CD4-positive, CD25-positive, alpha-beta regulatory T cell (primary cell): ENCODE data around the gene CARNS1. TPM values are rescaled to one million over a fixed set of nuclear protein-coding genes. Genes with fewer than 3 reads are reported as not detected.

Experiments
- ATAC-seq, 2 donors: fragments of 150-1000 bp; cut with Tn5 transposase; one replicate each; pipeline ENCODE4 v1.10.0; 2021; ENCODE audit warnings: low read depth in 2 of 2, moderate number of reproducible peaks in 2 of 2, moderate library complexity in 1 of 2
- DNase-seq, 3 donors: peaks; one replicate each; pipeline versions ENCODE4 v3.0.0 to v3.0.0-alpha.2; 2012 to 2022; ENCODE audit warnings: mixed read lengths in 1 of 3
- H3K27ac ChIP-seq: one replicate; pipeline ENCODE4 v1.7.0; 2013; ENCODE audit warnings: mild to moderate bottlenecking, low read length; ENCODE audit not compliant: insufficient read depth, poor library complexity, severe bottlenecking
- H3K27me3 ChIP-seq: one replicate; pipeline ENCODE4 v1.7.0; 2013; ENCODE audit warnings: low read length; ENCODE audit not compliant: control insufficient read depth, insufficient read depth
- H3K36me3 ChIP-seq: one replicate; pipeline ENCODE4 v1.7.0; 2013; ENCODE audit warnings: mild to moderate bottlenecking, low read length, moderate library complexity; ENCODE audit not compliant: control insufficient read depth, insufficient read depth
- H3K4me1 ChIP-seq: 2 replicates; pipeline ENCODE4 v1.7.0; 2013; ENCODE audit warnings: mild to moderate bottlenecking, low read length; ENCODE audit not compliant: insufficient read depth, control insufficient read depth, poor library complexity, severe bottlenecking
- H3K4me3 ChIP-seq: one replicate; pipeline ENCODE4 v1.7.0; 2013; ENCODE audit warnings: low read depth, mild to moderate bottlenecking, low read length, moderate library complexity
- H3K9me3 ChIP-seq, 2 experiments: 1 replicate in 1 of 2; 2 replicates in 1 of 2; pipeline ENCODE4 v1.7.0; 2013; ENCODE audit warnings: low read length in 2 of 2, mild to moderate bottlenecking in 1 of 2, moderate library complexity in 1 of 2; ENCODE audit not compliant: control insufficient read depth in 2 of 2
- H3K27ac Mint-ChIP-seq, 3 donors: one replicate each; pipeline ENCODE4 v1.8.0; 2020 to 2022; ENCODE audit warnings: mild to moderate bottlenecking in 3 of 3, mixed read lengths in 3 of 3, moderate library complexity in 2 of 3
- H3K27me3 Mint-ChIP-seq: one replicate; pipeline ENCODE4 v1.8.0; 2022; ENCODE audit warnings: mild to moderate bottlenecking, mixed read lengths
- H3K36me3 Mint-ChIP-seq: one replicate; pipeline ENCODE4 v1.8.0; 2020; ENCODE audit warnings: mixed read lengths
- H3K4me1 Mint-ChIP-seq, 4 donors: one replicate each; pipeline ENCODE4 v1.8.0; 2020 to 2022; ENCODE audit warnings: mixed read lengths in 4 of 4, mild to moderate bottlenecking in 1 of 4
- H3K4me3 Mint-ChIP-seq, 4 donors: one replicate each; pipeline ENCODE4 v1.8.0; 2020 to 2022; ENCODE audit warnings: mild to moderate bottlenecking in 4 of 4, mixed read lengths in 4 of 4, moderate library complexity in 3 of 4
- H3K9me3 Mint-ChIP-seq, 7 donors: one replicate each; pipeline ENCODE4 v1.8.0; 2020 to 2022; ENCODE audit warnings: mixed read lengths in 7 of 7, mild to moderate bottlenecking in 3 of 7, moderate library complexity in 2 of 7
- polyA plus RNA-seq, 4 donors: library from polyadenylated mRNA; unstranded; fragments of 300-500 nt; fragmentation: Illumina TruSeq; gene quantifications; one replicate each; pipeline ENCODE4 v1.2.3, GENCODE V29; 2021
- total RNA-seq: library from RNA; stranded (reverse); gene quantifications from one replicate; pipeline ENCODE4 v1.2.3, GENCODE V29; 2022

Gene CARNS1
- total and polyA plus RNA-seq, 5 donors from 2014 or later = 0.63 to 7.8 (median 1.3) TPM

GRCh38 chr11:67418476-67419281, 3.2 kb downstream of the CARNS1 start:
- no peaks in the 10 kb centered on the region for H3K36me3 Mint-ChIP-seq
- ATAC-seq = peak in 1 of 2 donors; percentile 4

GRCh38 chr11:67419325-67420049, 4.0 kb downstream of the CARNS1 start:
- DNase-seq (no peak), ATAC-seq (no peak)
- Histone ChIP-seq H3K4me3 (peak overlapping the region; percentile 37), H3K4me1 (peaks cover 69% of the 10 kb centered on the region), H3K27me3 (no peaks in the 10 kb centered on the region), H3K36me3 (no peaks in the 10 kb centered on the region), H3K9me3 (no peaks in the 10 kb centered on the region), H3K27ac (peak overlapping the region; percentile 79)
- Mint-ChIP-seq H3K4me3 (peak overlapping the region; percentile 85 to 93 (median 88)), H3K9me3 (no peaks in the 10 kb centered on the region), H3K4me1 (peaks cover 4 to 69% (median 25%) of the 10 kb centered on the region in 4 donors), H3K36me3 (no peaks in the 10 kb centered on the region), H3K27me3 (no peaks in the 10 kb centered on the region), H3K27ac (peak overlapping the region; percentile 74 to 95 (median 93))

More at GRCh38 chr11:67418476-67419281, 3.2 kb downstream of the CARNS1 start:
- peak overlapping the region; percentile 85 to 89 (median 88) for H3K4me3 Mint-ChIP-seq
- H3K36me3 ChIP-seq = no peaks in the 10 kb centered on the region
- H3K27ac Mint-ChIP-seq = peak overlapping the region; percentile 74 to 95 (median 93)
- H3K4me1 ChIP-seq = peaks cover 71% of the 10 kb centered on the region
- peak in 2 of 3 donors; percentile 57 to 74 for DNase-seq
- peak overlapping the region; percentile 79 for H3K27ac ChIP-seq
- H3K4me1 Mint-ChIP-seq = peaks cover 4 to 72% (median 26%) of the 10 kb centered on the region in 4 donors
- peak overlapping the region; percentile 32 for H3K4me3 ChIP-seq
- H3K9me3 ChIP-seq = no peaks in the 10 kb centered on the region
- no peaks in the 10 kb centered on the region for H3K27me3 ChIP-seq
- no peaks in the 10 kb centered on the region for H3K9me3 Mint-ChIP-seq
- H3K27me3 Mint-ChIP-seq = no peaks in the 10 kb centered on the region

- Mint-ChIP-seq H3K4me3 (peak overlapping the region; percentile 85 to 93 (median 88)), H3K27ac (peak overlapping the region; percentile 60 to 93 (median 74)), H3K4me1 (peaks cover 4 to 68% (median 26%) of the 10 kb centered on the region in 4 donors), H3K27me3 (no peaks in the 10 kb centered on the region), H3K9me3 (no peaks in the 10 kb centered on the region), H3K36me3 (no peaks in the 10 kb centered on the region)
- Histone ChIP-seq H3K9me3 (no peaks in the 10 kb centered on the region), H3K4me3 (peak overlapping the region; percentile 37), H3K4me1 (peaks cover 63% of the 10 kb centered on the region), H3K27me3 (no peaks in the 10 kb centered on the region), H3K27ac (peak overlapping the region; percentile 79), H3K36me3 (no peaks in the 10 kb centered on the region)
- no peak for DNase-seq
- no peak for ATAC-seq
Observed at GRCh38 chr11:67420147-67420645, 4.7 kb downstream of the CARNS1 start.

- Histone ChIP-seq H3K27ac (peak overlapping the region; percentile 79), H3K36me3 (no peaks in the 10 kb centered on the region), H3K9me3 (no peaks in the 10 kb centered on the region), H3K27me3 (no peaks in the 10 kb centered on the region), H3K4me3 (no peak overlapping the region), H3K4me1 (peaks cover 60% of the 10 kb centered on the region)
- Mint-ChIP-seq H3K36me3 (no peaks in the 10 kb centered on the region), H3K4me1 (peaks cover 4 to 72% (median 25%) of the 10 kb centered on the region in 4 donors), H3K27me3 (no peaks in the 10 kb centered on the region), H3K9me3 (no peaks in the 10 kb centered on the region), H3K4me3 (peak overlapping the region; percentile 85 to 93 (median 88)), H3K27ac (peak overlapping the region; percentile 82 to 97 (median 86))
- DNase-seq (peak; percentile 95 to 98 (median 97)), ATAC-seq (peak; percentile 81 to 85)
Observed at GRCh38 chr11:67420646-67421429, 5.4 kb downstream of the CARNS1 start.

GRCh38 chr11:67421430-67422031, 6.1 kb downstream of the CARNS1 start:
- Histone ChIP-seq H3K36me3 (no peaks in the 10 kb centered on the region), H3K27me3 (no peaks in the 10 kb centered on the region), H3K9me3 (no peaks in the 10 kb centered on the region), H3K4me3 (no peak overlapping the region), H3K27ac (peak overlapping the region; percentile 79), H3K4me1 (peaks cover 53% of the 10 kb centered on the region)
- no peaks in the 10 kb centered on the region for H3K36me3 Mint-ChIP-seq
- H3K9me3 Mint-ChIP-seq = no peaks in the 10 kb centered on the region
- H3K4me3 Mint-ChIP-seq = peak overlapping the region; percentile 75 to 93 (median 82)
- H3K27ac Mint-ChIP-seq = peak overlapping the region; percentile 82 to 97 (median 86)
- peaks cover 4 to 68% (median 19%) of the 10 kb centered on the region in 4 donors for H3K4me1 Mint-ChIP-seq
- no peaks in the 10 kb centered on the region for H3K27me3 Mint-ChIP-seq
- DNase-seq = no peak
- no peak for ATAC-seq

GRCh38 chr11:67422891-67423290, 7.4 kb downstream of the CARNS1 start:
- DNase-seq (no peak), ATAC-seq (no peak)
- Histone ChIP-seq H3K27me3 (no peaks in the 10 kb centered on the region), H3K36me3 (no peaks in the 10 kb centered on the region), H3K4me1 (peaks cover 46% of the 10 kb centered on the region), H3K4me3 (no peak overlapping the region), H3K27ac (no peak overlapping the region), H3K9me3 (no peaks in the 10 kb centered on the region)
- peak overlapping the region in 2 of 3 donors; percentile 41 to 95 for H3K27ac Mint-ChIP-seq
- peaks cover under 1 to 66% (median 17%) of the 10 kb centered on the region in 4 donors for H3K4me1 Mint-ChIP-seq
- no peaks in the 10 kb centered on the region for H3K36me3 Mint-ChIP-seq
- peaks cover 2% of the 10 kb centered on the region for H3K27me3 Mint-ChIP-seq
- H3K9me3 Mint-ChIP-seq = no peaks in the 10 kb centered on the region
- H3K4me3 Mint-ChIP-seq = peak overlapping the region in 2 of 4 donors; percentile 52 to 75

GRCh38 chr11:67423466-67423865, 8.0 kb downstream of the CARNS1 start:
- Mint-ChIP-seq H3K27me3 (peaks cover 6% of the 10 kb centered on the region), H3K36me3 (no peaks in the 10 kb centered on the region), H3K4me3 (peak overlapping the region in 1 of 4 donors; percentile 52), H3K4me1 (peaks cover 5 to 65% (median 20%) of the 10 kb centered on the region in 4 donors), H3K9me3 (no peaks in the 10 kb centered on the region), H3K27ac (no peak overlapping the region)
- Histone ChIP-seq H3K4me3 (no peak overlapping the region), H3K9me3 (no peaks in the 10 kb centered on the region), H3K27me3 (no peaks in the 10 kb centered on the region), H3K4me1 (peaks cover 42% of the 10 kb centered on the region), H3K27ac (no peak overlapping the region), H3K36me3 (no peaks in the 10 kb centered on the region)
- DNase-seq (no peak), ATAC-seq (no peak)
